EL (cell line): Measurements from ENCODE around the gene PGM5.
A peak's percentile ranks its signal among the peaks of the same experiment; 100 is the strongest.

ENCODE experiments used
- DNase-seq: peaks from one replicate; pipeline ENCODE4 v3.0.0-alpha.2; 2016

PGM5 gene

GRCh38 chr9:68500457-68501381 is 144.3 kb downstream of the PGM5 start:
- peak; percentile 76 for DNase-seq

GRCh38 chr9:68502279-68502678 is 145.9 kb downstream of the PGM5 start:
- DNase-seq: no peak

GRCh38 chr9:68505681-68506409 is 149.4 kb downstream of the PGM5 start:
- no peak for DNase-seq

DNA sequence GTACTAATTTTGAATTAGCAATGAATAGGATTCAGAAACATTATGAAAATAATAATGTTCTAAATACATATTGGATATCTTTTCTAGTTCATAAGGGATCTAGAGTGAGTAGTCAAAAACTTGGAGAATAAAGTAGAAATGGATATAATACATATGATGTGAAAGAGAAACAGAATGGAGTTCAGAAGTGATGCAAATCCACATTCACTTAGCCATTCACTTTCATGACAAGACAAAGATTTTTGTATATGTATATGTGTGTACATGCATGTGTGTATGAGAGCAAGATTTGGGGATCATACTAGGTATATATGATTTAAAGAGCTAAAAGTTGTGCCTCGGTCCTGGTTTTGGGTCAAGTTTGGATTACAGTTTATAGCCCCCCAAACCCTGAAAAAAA is 150.1 kb downstream of the PGM5 start:
- no peak for DNase-seq

- DNase-seq: peak; percentile 21
Observed at GRCh38 chr9:68507130-68507805, 150.9 kb downstream of the PGM5 start.

GRCh38 chr9:68507806-68508145 is 151.4 kb downstream of the PGM5 start:
- no peak for DNase-seq

DNA sequence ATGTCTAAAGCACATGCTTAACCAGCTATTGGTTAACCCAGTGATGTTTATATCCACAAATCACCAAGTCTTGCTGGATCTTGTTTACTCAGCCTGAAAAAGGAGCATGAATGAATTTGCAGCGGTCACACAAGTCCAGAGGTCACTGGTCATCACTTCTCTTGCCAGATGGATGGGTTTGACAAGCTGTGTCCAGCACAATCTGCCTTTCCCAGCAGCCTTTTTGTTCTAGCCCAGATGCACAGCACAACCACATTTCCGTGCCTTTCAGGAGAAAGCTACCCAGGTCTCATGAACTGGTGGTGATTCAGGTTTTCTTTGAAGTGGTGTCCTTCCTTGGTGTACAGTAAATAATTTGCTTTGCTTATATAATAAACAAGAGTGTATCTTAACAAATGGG is 152.1 kb downstream of the PGM5 start:
- no peak for DNase-seq

- no peak for DNase-seq
Observed at GRCh38 chr9:68509689-68510088, 153.3 kb downstream of the PGM5 start.

DNA sequence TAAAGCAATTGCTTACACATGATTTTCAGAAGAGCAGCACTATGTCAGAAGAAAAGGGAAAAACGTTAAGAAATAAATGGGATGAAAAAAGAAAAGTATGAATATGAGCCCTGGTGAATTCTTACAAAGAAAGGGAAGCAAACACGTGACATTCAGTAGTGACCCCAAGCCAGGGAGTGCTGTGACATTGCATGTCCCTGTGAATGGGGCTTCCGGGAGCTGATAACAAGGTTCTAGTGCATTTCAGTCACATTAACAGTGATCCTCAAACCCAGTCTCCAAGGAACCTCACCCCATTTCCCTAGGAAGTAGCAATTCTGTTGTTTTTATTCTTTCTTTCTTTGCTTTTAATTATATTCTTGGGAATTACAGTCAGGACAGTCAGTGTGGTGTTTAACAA is 157.0 kb downstream of the PGM5 start:
- DNase-seq: no peak

DNA sequence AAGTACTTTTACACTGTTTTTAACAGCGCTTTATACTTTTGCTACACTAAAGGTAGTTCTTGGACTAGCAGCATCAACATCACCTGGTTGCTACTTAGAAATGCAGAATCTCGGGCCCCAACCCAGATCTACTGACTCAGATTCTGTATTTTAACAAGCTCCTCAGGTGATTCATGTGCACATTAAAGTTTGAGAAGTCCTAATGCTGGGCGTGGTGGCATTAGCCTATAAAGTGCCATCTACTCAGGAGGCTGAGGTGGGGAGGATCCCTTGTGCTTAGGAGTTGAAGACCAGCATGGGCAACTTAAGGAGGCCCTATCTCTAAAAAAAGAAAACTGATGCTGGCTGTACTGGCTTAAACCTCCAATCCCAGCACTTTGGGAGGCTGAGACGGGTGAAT is 157.6 kb downstream of the PGM5 start:
- no peak for DNase-seq

DNA sequence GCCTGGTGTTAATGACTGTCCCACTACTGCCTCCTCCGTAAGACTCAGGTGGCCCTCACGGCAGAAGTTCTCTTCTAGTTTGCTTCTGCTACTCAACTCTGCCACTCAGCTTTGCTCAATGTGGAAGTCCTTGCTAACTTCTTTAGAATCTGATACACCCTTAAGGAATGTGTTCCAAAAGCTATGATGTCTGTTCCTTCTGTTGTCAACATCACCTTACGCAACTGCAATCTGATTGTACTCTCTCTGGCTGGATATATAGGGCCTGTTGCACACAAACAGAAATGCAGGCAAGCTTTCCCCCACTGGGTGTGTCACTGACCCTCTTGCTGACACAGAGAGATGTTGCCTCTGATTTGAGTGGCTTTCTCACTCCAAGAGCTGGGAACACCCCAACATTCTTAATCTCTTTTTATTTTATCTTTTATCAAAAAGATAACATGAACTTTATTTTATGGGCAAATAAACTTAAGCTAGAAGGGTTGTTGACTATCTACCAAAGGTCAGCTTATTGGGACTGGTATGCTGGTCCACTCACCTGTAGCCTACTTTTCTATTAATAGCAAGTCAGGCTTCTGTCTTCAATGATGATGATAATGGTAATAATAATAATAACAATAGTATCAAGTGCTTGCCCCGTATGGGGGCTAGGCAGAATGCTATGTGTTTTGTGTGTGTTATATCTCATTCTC is 159.1 kb downstream of the PGM5 start:
- peak; percentile 64 for DNase-seq

DNA sequence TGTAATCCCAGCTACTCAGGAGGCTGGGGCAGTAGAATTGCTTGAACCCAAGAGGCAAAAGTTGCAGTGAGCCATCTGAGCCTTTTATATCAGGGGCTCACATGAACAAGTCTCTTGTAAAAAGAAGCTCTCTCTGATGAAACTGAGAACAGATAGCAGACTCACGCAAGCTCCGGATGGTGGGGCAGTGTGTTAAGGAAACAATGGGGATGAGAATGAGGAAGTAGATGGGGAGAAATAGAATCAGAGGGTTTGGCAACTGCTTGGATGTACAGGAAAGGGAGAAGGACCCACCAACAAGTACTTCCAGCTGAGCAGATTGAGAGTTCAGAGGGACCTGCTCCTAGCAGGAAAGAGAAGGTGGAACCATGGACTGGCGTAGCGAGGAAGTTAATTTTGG is 165.7 kb downstream of the PGM5 start:
- DNase-seq: no peak

GRCh38 chr9:68522954-68523353 is 166.5 kb downstream of the PGM5 start:
- DNase-seq: no peak

GRCh38 chr9:68523367-68523936 is 167.0 kb downstream of the PGM5 start:
- no peak for DNase-seq

DNA sequence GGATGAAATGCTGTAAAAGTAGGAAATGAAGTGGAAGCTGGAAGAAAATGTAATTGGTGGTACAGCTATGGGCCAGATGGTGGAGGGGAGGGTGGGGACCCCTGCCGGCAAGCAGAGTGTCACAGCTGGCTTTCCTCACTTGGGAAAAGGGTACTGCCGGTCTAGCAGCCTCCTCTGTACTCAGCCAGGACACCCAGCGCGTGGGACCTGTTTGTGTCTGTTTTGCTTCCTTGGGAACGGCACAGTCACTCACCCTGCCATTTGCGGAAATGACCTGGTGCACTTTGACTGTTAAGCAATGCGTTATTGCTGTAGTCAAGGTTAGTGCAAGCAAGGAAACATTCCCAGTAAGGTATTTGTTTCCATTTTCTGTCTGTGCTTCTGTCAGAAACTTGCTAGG is 174.2 kb downstream of the PGM5 start:
- DNase-seq: no peak

DNA sequence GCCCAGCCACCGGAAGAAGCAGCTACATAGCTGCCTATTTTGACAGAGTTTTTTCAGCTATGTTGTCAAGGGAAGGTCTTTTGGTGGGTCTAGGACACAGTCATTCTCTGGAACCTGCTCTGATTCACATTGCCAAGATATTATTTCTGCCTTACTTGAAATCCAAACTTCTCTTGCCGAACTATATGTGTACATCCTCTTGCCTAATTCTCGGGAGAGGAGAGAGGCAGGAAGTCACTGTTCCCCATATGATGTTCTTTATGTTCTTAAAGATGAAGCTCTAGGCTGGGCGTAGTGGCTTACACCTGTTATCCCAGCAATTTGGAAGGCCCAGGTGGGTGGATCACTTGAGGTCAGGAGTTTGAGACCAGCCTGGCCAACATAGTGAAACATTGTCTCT is 175.7 kb downstream of the PGM5 start:
- no peak for DNase-seq

GRCh38 chr9:68533678-68534077 is 177.3 kb downstream of the PGM5 start:
- DNase-seq: no peak

DNA sequence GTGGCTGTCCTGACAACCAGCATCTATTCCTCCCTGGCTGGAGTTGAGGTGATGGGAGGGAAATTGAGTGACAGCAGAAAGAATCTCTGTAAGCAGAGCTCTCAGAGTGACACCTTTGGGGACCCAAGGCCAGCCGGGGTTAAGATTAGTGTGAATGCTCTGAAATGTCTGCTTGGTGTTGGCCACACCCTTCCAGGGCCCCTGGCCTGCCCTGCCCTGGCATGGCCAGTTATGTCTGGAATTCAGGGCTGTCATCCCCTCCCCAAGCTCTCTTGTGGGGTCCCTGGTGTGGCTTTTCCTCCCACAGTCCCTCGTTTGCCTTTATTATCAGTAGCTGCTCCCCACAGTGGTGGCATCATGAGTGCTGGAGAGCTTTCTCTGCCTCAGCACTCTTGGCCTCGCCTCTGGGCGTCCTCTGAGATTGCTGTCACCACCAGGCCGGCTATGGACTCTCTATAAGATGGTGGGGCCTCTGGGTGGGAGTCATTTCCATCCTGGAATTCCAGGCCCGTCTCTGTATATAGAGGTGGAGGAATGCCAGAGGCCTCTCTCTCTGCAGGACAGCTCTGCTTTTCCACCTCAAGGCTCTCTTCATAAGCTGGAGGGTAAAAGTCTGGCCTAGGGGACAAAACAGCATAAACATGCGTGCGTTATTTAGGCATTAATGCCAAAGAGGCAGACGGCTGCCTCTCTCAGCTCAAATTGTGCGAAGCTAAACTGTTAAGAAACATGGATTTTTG is 180.6 kb downstream of the PGM5 start:
- DNase-seq: no peak

GRCh38 chr9:68537616-68537880 is 181.1 kb downstream of the PGM5 start:
- no peak for DNase-seq

- DNase-seq: no peak
Observed at GRCh38 chr9:68538200-68538599, 181.8 kb downstream of the PGM5 start.

DNA sequence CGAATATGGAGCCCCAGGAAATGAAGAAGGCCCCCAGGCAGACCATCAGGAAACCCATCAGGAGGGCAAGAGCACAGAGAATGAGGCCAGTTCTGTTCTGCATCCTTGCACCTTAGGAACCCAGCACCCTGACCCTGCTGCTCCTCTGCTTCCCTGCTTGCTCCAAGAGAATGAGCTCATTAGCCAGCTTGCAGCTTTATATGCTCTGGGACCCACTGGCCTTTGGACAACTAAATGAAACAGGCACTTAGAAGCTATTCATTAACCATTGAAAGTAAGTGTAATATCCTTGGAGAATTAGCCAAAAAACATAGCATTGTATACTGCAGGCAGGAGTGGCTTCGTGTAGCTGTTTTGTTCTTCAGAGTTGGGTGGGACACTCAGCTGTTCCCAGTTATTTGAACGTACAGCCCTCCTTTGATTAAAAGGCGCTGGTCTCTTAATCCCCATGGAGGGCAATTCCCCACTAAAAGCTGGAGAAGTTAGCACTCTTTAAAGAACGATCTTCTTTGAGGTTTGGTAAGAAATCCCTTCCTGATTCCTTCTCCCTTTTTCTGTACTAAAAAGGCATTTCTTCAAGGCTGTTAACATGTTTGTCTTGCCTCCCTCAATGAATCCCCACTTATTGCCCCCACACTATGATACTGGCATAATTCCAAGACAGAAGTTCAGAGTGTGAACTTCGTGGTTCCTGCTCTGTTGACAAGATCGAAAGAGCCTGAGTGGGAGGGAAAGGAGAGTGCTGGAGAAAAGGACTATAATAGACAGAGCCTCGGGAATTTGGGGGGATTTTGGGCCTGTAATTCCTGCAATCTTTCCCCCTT is 184.5 kb downstream of the PGM5 start, which contains the start of gene TMEM252:
TMEM252 (minus strand) TSS at position 172 of the 824 bp plus-strand sequence; CDS start at position 103, 69 bp downstream.
- DNase-seq: no peak
